GM19099 (cell line): ENCODE data around the gene SON.

Experiments used
- POLR2A ChIP-seq: IDR thresholded peaks from 3 replicates; pipeline ENCODE4 v1.6.1; 2011; ENCODE audit warnings: low read depth; ENCODE audit not compliant: insufficient read length; ENCODE audit errors: extremely low read depth

The SON gene

GRCh38 chr21:33539616-33540015, 3.2 kb upstream of the SON start:
- TF ChIP-seq POLR2A: no peak

GRCh38 chr21:33540711-33541104, 2.1 kb upstream of the SON start:
- TF ChIP-seq POLR2A: no peak

DNA sequence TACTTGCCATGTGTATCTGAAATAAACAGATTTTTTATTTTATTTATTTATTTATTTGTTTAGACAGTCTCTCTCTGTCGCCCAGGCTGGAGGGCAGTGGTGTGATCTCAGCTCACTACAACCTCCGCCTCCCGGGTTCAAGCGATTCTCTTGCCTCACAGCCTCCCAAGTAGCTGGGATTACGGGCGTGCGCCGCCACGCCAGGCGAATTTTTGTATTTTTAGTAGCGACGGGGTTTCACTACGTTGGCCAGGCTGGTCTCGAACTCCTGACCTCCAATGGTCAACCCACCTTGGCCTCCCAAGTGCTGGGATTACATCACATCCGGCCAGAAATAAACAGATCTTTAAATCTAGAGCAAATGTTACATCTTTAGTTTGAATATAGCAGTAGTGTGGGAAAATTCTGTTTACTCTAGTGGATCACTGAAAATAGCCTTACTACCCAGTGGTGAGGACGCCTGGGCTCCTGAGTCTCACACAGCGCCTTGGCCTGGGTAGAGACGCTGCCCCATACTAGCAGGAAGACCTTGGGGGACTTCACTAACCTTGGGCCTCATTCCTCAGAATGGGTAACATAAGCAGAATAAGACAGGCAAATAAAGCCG, 1.6 kb upstream of the SON start:
- TF ChIP-seq POLR2A: no peak

DNA sequence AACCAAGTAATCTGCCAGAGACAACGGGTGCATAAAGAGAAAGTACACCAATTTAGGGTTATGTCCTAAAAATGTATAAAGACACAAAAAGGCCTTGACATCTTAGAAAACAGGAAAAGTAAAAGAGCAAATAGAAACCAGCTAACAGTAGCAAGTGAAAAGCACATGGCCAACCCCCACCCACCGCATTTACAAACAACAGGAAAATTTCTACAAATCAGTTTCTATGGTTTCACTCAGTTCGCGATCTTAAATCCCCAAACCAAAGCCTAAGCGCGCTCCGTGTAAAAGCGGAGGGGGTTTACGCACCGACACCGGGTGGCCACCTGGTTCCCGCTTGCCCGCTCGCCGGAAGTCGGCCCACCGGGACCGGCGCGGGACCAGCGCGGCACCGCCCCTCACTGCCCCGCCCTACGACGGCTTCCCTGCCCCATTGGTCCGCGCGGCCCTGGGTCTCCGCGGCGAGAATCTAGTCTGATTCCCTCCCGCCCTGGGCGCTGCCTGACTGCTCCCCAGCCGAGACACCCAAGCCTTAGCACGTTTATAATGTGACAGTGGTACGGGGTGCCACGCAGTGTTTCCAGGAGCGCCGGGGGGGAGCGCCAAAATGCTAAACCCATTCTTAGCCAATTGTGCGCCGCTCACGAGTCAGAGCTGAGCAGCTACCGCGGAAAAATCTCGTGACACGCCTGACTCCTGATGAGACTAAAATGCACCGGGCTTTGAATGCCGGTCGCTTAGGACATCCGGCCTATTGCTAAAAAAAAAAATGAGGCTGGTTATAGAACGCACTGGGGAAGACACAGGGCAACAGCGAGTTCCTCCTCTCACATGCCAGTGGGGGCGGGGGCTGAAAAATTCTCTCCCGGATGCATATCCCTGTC, 840 bp upstream of the SON start, which contains the start of gene GART:
Gene GART (minus strand): TSS at position 362 of the 884 bp plus-strand sequence. CDS start 2,802 bp downstream, outside the sequence.
- TF ChIP-seq POLR2A: peak; percentile 81

DNA sequence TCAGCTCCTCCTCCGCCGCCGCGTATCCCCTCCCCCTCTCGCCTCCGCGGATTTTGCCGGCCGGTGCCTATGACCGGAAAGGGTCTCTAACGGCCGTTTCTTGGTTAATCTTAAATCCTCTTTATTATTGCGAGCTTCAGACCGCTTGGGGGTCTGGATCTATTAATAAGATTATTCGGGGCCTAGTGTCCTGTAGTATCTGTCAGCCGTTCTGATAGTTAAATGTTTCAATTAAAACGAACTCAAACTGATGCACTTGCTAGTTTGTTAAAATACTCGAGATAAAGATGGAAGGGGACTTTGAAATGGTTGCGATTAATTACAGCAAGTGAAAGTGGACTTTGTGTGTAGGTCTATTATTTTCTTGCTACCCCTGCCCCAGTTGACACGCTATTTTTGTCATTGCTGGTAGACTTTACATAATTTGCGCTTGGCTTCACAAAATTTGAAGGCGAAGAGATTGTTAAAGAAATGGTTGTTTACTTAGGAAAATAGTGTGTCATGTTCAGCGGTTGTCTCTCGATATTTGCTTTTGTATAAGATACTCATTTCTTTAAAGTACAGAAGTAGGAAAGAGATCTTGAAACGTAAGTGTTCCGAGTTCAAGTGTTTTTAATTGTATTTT, 779 bp downstream of the SON start:
- no peak for TF ChIP-seq POLR2A

DNA sequence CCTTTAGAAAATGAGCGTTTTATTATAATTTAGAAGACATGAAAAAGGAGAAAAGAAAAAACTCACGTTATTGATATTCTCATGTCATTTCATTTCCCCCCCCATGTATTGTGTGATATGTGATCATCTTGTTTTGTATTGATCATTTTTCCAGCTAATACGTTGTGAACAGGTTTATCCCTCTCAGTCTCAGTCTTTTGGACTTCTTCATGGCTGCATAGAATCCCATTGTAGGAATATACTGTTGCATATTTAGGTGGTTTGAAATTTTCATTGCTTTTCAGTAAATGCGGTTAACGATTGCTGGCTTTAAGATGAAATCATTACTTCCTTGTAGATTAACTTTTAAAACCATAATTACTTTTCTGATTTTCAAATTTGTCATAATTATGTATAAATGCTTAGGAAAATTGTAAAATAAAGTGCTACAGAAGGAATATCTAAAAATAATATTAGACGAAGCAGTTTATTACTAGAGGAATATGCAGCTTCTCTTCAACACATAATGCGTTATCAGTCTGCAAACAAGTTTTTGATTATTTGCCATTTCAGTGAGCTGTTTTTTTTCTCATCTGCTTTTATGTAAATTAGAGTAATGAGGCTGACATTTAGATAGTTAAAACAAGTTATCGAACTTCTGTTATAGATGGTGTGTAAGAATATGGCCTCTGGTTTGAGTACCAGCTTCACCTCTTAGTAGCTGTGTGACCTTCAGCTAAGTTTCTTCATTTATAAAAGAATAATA, 1.8 kb downstream of the SON start:
- TF ChIP-seq POLR2A: no peak

GRCh38 chr21:33546086-33546485, 3.2 kb downstream of the SON start:
- no peak for TF ChIP-seq POLR2A

GRCh38 chr21:33549848-33550771, 7.3 kb downstream of the SON start:
- TF ChIP-seq POLR2A: no peak

DNA sequence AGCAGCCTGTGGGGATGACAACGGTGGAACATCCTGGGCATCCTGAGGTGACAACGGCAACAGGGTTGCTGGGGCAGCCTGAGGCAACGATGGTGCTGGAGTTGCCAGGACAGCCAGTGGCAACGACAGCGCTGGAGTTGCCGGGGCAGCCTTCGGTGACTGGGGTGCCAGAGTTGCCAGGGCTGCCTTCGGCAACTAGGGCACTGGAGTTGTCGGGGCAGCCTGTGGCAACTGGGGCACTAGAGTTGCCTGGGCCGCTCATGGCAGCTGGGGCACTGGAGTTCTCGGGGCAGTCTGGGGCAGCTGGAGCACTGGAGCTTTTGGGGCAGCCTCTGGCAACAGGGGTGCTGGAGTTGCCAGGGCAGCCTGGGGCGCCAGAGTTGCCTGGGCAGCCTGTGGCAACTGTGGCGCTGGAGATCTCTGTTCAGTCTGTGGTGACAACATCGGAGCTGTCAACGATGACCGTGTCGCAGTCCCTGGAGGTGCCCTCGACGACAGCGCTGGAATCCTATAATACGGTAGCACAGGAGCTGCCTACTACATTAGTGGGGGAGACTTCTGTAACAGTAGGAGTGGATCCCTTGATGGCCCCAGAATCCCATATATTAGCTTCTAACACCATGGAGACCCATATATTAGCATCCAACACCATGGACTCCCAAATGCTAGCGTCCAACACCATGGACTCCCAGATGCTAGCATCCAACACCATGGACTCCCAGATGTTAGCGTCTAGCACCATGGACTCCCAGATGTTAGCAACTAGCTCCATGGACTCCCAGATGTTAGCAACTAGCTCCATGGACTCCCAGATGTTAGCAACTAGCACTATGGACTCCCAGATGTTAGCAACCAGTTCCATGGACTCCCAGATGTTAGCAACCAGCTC, 8.2 kb downstream of the SON start:
- no peak for TF ChIP-seq POLR2A

GRCh38 chr21:33551664-33552063, 8.8 kb downstream of the SON start:
- TF ChIP-seq POLR2A: no peak

DNA sequence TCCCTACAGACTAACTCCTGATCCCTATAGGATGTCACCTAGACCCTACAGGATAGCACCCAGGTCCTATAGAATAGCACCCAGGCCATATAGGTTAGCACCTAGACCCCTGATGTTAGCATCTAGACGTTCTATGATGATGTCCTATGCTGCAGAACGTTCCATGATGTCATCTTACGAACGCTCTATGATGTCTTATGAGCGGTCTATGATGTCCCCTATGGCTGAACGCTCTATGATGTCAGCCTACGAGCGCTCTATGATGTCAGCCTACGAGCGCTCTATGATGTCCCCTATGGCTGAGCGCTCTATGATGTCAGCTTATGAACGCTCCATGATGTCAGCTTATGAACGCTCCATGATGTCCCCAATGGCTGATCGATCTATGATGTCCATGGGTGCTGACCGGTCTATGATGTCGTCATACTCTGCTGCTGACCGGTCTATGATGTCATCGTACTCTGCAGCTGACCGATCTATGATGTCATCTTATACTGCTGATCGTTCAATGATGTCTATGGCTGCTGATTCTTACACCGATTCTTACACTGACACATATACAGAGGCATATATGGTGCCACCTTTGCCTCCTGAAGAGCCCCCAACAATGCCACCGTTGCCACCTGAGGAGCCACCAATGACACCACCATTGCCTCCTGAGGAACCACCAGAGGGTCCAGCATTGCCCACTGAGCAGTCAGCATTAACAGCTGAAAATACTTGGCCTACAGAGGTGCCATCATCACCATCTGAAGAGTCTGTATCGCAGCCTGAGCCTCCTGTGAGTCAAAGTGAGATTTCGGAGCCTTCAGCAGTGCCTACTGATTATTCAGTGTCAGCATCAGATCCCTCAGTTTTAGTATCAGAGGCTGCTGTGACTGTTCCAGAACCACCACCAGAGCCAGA, 9.5 kb downstream of the SON start:
- TF ChIP-seq POLR2A: no peak

DNA sequence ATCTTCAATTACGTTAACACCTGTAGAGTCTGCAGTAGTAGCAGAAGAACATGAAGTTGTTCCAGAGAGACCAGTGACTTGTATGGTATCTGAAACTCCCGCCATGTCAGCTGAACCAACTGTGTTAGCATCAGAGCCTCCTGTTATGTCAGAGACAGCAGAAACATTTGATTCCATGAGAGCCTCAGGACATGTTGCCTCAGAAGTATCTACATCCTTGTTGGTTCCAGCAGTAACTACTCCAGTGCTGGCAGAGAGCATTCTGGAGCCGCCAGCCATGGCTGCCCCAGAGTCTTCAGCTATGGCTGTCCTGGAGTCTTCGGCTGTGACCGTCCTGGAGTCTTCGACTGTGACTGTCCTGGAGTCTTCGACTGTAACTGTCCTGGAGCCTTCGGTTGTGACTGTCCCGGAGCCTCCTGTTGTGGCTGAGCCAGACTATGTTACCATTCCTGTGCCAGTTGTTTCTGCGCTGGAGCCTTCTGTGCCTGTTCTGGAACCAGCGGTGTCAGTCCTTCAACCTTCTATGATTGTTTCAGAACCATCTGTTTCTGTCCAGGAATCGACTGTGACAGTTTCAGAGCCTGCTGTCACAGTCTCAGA, 10.3 kb downstream of the SON start:
- TF ChIP-seq POLR2A: no peak
